AML-193 (cell line): ENCODE data around the gene CNTNAP2.
"Not testable (repeated sequence)": the region's sequence is repeated elsewhere in the genome, so short reads cannot be mapped to it uniquely, and the experiment has no call there.

Experiments
- DNase-seq, 2 experiments: peaks; one replicate each; lab custom pipeline; 2025; lab: John Stamatoyannopoulos, UW

The CNTNAP2 gene

GRCh38 chr7:146150153-146150552 lies 33.6 kb downstream of the CNTNAP2 start:
- no peak for DNase-seq

DNA sequence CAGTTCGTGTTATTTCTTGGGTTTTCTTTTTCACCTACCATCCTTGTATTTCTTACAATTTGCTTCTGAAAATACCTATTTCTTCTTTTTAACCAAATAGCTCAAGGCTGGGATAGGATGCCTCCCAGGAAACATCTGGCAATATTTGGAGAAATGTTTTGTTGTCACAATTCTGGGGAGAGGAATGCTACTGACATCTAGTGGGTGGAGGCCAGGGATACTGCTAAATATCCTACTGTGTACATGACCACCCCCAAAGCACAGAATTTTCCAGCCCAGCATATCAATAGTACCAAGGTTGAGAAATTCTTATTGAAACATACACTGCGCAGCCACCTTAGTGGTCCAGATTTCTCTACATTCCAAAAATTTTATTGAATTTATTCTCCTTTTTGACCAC lies 55.5 kb downstream of the CNTNAP2 start:
- DNase-seq = no peak

DNA sequence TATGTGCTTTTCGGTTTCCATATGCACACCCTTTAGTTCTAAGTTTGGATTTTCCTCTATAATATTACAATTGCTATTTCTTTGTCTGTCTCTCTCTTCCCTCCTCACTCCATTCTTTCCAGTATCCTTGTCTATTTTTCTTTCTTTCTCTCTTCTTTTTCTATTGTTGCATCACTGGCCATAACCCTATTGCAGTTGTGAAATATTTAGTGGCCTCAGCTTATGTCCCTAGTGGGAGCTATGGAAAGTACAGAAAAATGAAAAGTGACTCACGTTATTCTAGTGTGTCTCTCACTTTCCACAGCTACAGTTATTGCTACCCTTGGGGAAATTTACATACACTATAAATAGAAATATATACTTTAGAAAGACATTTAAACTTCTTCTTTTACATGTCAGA lies 59.1 kb downstream of the CNTNAP2 start:
- DNase-seq = no peak

DNA sequence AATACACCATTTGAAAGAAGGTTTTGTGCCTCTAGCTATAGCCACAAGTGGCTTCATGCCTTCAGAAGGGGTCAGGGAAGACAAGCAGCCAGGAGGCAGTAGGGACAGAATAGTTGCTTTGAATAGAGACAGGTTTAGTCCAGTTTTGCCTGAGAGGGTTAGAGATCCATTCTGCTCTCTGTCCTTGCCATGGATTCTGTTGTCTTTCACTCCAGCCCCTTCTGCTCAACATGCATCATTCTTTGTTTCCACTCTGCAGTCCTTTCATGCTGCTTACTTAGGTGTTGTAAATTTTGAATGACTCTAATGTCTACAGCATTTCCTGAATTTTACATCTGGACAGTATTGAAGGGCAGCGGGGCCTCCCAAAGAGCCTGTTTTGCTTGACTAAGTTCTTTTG lies 60.3 kb downstream of the CNTNAP2 start:
- DNase-seq = no peak

DNA sequence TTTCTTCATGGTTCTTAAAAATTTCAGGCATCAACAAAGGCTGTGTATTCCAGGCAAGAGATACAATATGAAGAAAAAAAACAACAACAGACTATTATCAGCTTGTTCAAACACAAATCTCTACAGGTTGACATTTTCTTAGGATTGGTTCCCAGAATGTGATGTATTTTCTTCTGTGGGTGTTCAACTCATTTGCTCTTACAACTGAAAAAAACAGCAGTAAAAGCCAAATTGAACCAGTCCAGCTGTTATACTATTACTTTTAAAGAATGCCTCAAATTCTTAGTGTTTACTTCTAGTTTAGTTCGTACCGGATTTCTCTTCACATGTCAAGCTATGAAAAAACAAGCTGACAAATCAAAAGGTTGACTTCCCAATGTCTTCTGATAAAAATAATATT lies 60.7 kb downstream of the CNTNAP2 start:
- DNase-seq = no peak

DNA sequence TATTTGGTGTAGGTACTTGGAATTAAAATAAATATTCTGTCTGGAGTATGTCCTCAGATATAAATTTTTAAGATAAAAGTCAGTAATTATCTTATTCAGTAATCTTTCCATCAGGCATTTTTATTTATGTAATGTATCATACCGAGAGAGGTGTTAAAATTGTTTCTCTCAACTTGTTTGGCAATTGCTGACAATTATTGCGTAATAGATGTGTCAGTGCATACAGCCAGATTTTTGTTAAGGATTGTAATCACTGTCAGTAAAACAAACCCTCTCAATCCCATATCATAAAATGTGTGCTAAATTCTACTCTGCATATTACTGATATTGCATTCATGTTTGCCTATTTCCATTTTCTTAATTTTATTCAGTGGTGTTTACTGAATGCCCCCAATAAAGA lies 69.2 kb downstream of the CNTNAP2 start:
- DNase-seq = no peak

GRCh38 chr7:146191428-146191827 lies 74.8 kb downstream of the CNTNAP2 start:
- DNase-seq = not testable (repeated sequence)

DNA sequence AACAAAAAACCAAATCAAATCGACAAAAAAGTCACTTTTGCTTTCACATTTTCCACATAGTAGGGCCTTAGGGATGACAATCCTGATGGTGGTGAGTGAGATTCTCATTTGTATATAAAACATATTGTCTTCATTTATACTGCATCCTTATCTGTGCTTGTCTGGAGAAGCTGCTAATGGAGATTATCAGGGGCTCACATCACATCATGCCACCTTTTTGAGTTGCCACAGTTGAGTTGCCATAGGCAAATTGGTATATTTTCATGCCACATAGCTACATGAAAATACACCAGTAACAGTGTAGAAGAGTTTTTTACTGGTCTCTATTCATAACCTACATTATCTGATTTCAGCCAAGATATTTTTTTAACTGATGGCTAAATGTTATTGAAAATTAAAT lies 85.3 kb downstream of the CNTNAP2 start:
- no peak for DNase-seq

DNA sequence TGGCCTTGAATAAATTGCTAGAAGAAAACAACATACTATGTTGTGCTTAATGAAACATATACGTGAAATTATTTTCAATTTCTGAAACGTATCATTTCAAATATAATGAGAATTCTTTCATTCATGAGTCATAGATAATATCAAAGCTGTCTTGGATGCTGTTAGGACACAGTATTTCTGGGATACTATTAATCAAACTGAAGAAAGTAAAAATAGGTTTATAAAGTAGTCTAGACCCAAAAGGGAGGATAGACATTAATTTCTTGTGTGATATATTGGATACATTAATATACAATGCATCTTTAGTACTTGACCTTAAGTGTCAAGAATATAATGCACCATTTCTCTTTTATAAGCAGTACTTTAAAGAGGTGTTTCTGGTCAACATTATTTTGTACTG lies 89.7 kb downstream of the CNTNAP2 start:
- no peak for DNase-seq

- no peak for DNase-seq
These were observed 91.9 kb downstream of the CNTNAP2 start for GRCh38 chr7:146208492-146208891.

GRCh38 chr7:146214842-146215241 lies 98.2 kb downstream of the CNTNAP2 start:
- no peak for DNase-seq

DNA sequence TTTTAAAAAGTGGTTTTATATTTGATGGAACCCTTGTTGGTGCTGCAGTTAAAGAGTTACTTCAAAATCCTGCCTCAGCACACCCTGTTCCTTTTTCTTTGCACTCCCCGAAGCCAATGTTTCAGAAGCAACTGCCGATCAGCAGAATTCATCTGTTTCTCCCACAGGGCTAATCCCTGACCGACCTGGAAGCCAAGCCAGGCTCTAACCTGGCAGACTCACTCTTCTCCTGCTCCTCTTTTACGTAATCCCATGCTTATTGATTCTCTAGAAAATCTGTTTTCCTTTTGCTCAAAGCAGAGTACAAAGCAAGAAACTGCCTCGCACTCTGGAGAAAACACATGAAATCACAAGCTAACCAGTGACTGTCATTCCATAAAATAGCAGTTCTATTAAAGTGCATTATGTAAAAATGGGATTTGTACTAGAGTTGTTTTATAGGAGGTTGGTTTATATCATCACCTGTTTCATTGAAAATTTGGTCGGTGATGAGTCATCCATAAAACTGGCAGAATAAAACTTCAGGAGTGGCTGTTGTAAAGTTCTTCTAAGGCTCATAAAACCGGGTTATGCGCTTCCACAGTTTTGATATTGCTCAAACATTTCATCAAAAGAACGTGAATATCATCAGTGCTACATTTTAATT lies 99.9 kb downstream of the CNTNAP2 start:
- DNase-seq = no peak

- DNase-seq = no peak
These were observed 107.2 kb downstream of the CNTNAP2 start for GRCh38 chr7:146223851-146224250.

- DNase-seq = no peak
These were observed 116.0 kb downstream of the CNTNAP2 start for GRCh38 chr7:146232604-146233003.

- DNase-seq = no peak
These were observed 118.6 kb downstream of the CNTNAP2 start for GRCh38 chr7:146235195-146235594.

DNA sequence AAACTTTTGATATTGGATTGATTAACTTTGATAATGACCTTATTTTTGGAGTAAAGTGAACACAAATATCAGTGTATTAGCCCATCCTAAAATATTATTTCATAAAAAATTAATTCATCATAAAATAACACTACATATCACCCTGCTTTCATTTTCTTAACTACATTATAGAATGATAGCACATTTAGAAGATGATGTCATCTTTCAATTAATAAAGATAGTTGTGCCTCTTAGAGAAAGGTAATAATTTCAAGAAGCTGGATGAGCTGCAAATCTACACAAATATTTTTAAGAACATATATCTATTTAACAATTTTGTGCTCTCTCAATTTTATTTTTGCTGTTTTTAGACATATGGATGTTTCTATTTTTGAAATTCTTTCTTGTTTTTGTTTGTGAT lies 126.1 kb downstream of the CNTNAP2 start:
- DNase-seq = no peak

DNA sequence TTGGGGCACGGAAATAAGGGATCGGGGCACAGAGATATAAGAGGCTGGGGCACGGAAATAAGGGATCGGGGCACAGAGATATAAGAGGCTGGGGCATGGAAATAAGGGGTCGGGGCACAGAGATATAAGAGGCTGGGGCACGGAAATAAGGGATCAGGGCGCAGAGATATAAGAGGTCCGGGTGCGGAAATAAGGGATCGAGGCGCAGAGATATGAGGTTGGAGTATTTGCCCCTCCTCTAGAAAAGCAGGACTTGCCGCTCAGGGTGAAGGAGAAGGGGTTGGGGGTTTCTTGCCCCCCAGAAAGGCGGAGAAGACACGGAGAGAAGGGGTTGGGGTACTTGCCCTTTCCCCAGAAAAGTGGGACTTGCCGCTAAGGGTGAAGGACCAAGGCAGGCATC lies 131.4 kb downstream of the CNTNAP2 start:
- DNase-seq = not testable (repeated sequence)

DNA sequence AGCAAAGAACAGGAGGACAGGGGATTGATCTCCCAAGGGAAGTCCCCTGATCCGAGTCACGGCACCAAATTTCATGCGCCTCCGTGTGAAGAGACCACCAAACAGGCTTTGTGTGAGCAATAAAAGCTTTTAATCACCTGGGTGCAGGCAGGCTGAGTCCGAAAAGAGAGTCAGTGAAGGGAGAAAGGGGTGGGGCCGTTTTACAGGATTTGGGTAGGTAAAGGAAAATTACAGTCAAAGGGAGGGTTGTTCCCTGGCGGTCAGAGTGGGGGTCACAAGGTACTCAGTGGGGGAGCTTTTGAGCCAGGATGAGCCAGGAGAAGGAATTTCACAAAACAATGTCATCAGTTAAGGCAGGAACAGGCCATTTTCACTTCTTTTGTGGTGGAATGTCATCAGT lies 132.1 kb downstream of the CNTNAP2 start:
- not testable (repeated sequence) for DNase-seq

GRCh38 chr7:146249272-146249671 lies 132.7 kb downstream of the CNTNAP2 start:
- DNase-seq = no peak

DNA sequence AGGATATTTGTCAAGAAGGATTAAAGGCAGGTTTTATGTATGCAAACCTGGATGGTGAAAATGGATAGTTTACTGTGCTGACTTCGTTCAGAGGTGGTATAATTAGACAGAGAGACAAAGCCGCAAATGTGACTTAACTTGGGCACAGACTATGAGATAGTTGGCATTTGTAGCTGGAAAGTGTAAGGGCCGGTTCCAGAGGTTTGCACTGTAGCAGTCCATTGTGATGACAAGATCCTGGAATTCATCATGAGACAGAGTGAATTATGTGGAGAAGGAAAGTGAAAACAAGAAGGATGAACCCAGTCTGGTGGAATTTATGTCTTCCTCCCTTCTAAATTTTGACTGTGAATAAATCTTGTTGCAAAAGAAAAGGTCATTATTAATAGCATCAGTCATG lies 139.0 kb downstream of the CNTNAP2 start:
- no peak for DNase-seq

GRCh38 chr7:146262527-146262926 lies 145.9 kb downstream of the CNTNAP2 start:
- no peak for DNase-seq

- DNase-seq = no peak
These were observed 160.3 kb downstream of the CNTNAP2 start for GRCh38 chr7:146276888-146277287.

DNA sequence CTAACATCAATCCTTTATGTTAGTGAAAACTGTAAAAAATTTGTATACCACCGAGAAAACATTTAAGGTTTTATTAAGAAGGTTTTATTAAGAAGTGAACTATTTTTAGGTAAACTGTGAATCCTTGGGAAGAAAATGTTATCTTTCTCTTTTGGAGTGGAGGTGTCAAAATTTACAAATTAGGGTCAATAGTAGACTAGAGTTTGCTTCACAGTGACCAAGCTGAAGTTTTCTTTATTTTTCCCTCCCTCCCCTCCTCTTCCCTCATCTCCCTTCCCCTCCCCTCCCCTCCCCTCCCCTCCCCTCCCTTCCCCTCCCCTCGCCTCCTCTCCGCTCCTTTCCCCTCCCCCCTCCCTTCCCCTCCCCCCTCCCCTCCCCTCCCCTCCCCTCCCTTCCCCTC lies 168.8 kb downstream of the CNTNAP2 start:
- DNase-seq = no peak

DNA sequence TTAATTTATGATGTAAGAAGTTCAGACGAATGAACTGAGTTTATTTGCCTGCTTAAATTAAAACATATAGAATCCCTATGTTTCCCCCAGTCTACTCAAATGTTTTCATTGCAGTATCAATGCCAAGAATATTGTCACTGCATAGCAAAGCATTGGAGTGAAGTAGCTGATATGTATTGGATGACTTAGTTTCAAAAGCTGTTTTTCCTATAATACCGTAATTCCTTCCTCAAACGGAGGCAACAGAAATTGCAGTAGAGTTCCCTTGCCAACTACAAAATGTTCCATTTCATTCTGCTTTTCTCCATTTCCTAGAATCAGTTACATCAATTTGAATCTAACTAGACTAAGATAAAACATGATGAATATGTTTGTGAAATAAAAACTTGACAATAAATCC lies 174.1 kb downstream of the CNTNAP2 start:
- DNase-seq = no peak

GRCh38 chr7:146291900-146292299 lies 175.3 kb downstream of the CNTNAP2 start:
- no peak for DNase-seq
